ENCODE measurements around the gene RNF213.

GRCh38 chr17:80212109-80212508 lies 48.5 kb upstream of the RNF213 start:
- no peak for TF ChIP-seq CTCF (IDR thresholded peaks at IDR 0.05; ENCODE audit: insufficient read depth, low read length, poor library complexity, severe bottlenecking)
- no peak for TF ChIP-seq EZH2phosphoT487 (conservative IDR thresholded peaks at IDR 0.05; ENCODE audit: low read length)

Measured in SU-DHL-6 (cell line).